Naive thymus-derived CD4-positive, alpha-beta T cell (primary cell): ENCODE data around the gene UBE2K. TPM values are rescaled to one million over a fixed set of nuclear protein-coding genes. Genes with fewer than 3 reads are reported as not detected.
A peak's percentile ranks its signal among the peaks of the same experiment; 100 is the strongest.
"Not testable (repeated sequence)": the region's sequence is repeated elsewhere in the genome, so short reads cannot be mapped to it uniquely, and the experiment has no call there.

Experiments used
- ATAC-seq: fragments of 150-1000 bp; cut with Tn5 transposase; 2 replicates; pipeline ENCODE4 v1.10.0; 2021; ENCODE audit warnings: mild to moderate bottlenecking, moderate library complexity
- CTCF ChIA-PET: fragments of 350-600 bp; sonication (Branson Sonifier 250); formaldehyde crosslinking; loops from one replicate; lab custom pipeline; 2021; ENCODE audit warnings: antibody characterized with exemption; lab: Charles Lee
- POLR2A ChIA-PET: fragments of 350-600 bp; sonication (Branson Sonifier 250); formaldehyde crosslinking; loops from one replicate; lab custom pipeline; 2021; ENCODE audit warnings: antibody characterized with exemption, inconsistent platforms; lab: Charles Lee
- DNase-seq, 9 donors: peaks; one replicate each; pipeline versions ENCODE4 v3.0.0 to v3.0.0-alpha.2; 2020 to 2022; ENCODE audit warnings: mixed read lengths in 1 of 9
- H3K27ac ChIP-seq: one replicate; pipeline ENCODE4 v1.7.0; 2013; ENCODE audit warnings: mild to moderate bottlenecking, low read depth, low read length, moderate library complexity
- H3K27me3 ChIP-seq, 2 donors: one replicate each; pipeline ENCODE4 v1.7.0; 2013; ENCODE audit warnings: low read length in 2 of 2, mild to moderate bottlenecking in 2 of 2, moderate library complexity in 2 of 2; ENCODE audit not compliant: control insufficient read depth in 2 of 2, insufficient read depth in 2 of 2
- H3K36me3 ChIP-seq, 3 experiments: 1 replicate in 2 of 3; 2 replicates in 1 of 3; pipeline ENCODE4 v1.7.0; 2013; ENCODE audit warnings: low read length in 3 of 3, mild to moderate bottlenecking in 3 of 3, moderate library complexity in 1 of 3; ENCODE audit not compliant: insufficient read depth in 3 of 3, control insufficient read depth in 2 of 3
- H3K4me1 ChIP-seq, 2 donors: one replicate each; pipeline ENCODE4 v1.7.0; 2013; ENCODE audit warnings: low read length in 2 of 2, mild to moderate bottlenecking in 2 of 2, moderate library complexity in 1 of 2; ENCODE audit not compliant: control insufficient read depth in 2 of 2, insufficient read depth in 2 of 2
- H3K4me3 ChIP-seq: 2 replicates; pipeline ENCODE4 v1.7.0; 2013; ENCODE audit warnings: mild to moderate bottlenecking, low read length
- H3K9me3 ChIP-seq, 3 experiments: 1 replicate in 2 of 3; 2 replicates in 1 of 3; pipeline ENCODE4 v1.7.0; 2013; ENCODE audit warnings: low read length in 3 of 3; ENCODE audit not compliant: control insufficient read depth in 2 of 3
- H3K27ac Mint-ChIP-seq, 9 donors: one replicate each; pipeline ENCODE4 v1.8.0; 2020 to 2022; ENCODE audit warnings: mixed read lengths in 9 of 9, mild to moderate bottlenecking in 8 of 9, moderate library complexity in 5 of 9, inconsistent platforms in 2 of 9
- H3K27me3 Mint-ChIP-seq, 5 donors: one replicate each; pipeline ENCODE4 v1.8.0; 2021 to 2022; ENCODE audit warnings: mixed read lengths in 5 of 5, mild to moderate bottlenecking in 1 of 5
- H3K36me3 Mint-ChIP-seq, 5 donors: one replicate each; pipeline ENCODE4 v1.8.0; 2020 to 2022; ENCODE audit warnings: mixed read lengths in 5 of 5, mild to moderate bottlenecking in 3 of 5, inconsistent platforms in 1 of 5
- H3K4me1 Mint-ChIP-seq, 7 donors: one replicate each; pipeline ENCODE4 v1.8.0; 2020 to 2022; ENCODE audit warnings: mixed read lengths in 7 of 7, mild to moderate bottlenecking in 3 of 7, inconsistent platforms in 1 of 7
- H3K4me3 Mint-ChIP-seq, 10 donors: one replicate each; pipeline ENCODE4 v1.8.0; 2020 to 2022; ENCODE audit warnings: mild to moderate bottlenecking in 10 of 10, mixed read lengths in 10 of 10, moderate library complexity in 6 of 10, inconsistent platforms in 2 of 10
- H3K9me3 Mint-ChIP-seq, 11 donors: one replicate each; pipeline ENCODE4 v1.8.0; 2020 to 2022; ENCODE audit warnings: mixed read lengths in 11 of 11, mild to moderate bottlenecking in 4 of 11, inconsistent platforms in 1 of 11, moderate library complexity in 1 of 11
- intact Hi-C, 2 donors: fragments of 100-400 bp; cut with micrococcal nuclease; formaldehyde crosslinking; loops; one replicate each; pipeline ENCODE4 v1.15.1; 2023
- polyA plus RNA-seq, 2 donors: library from polyadenylated mRNA; unstranded; fragments of 300-500 nt; fragmentation: Illumina TruSeq; gene quantifications; one replicate each; pipeline ENCODE4 v1.2.3, GENCODE V29; 2021
- total RNA-seq, 6 experiments: library from RNA in 5 of 6; stranded (reverse) in 5 of 6; gene quantifications; 1 replicate in 5 of 6; 2 replicates in 1 of 6; pipeline ENCODE4 v1.2.3 and lab custom pipeline; 2021 to 2026

The UBE2K gene
- total and polyA plus RNA-seq, 7 experiments from 2014 or later, result 31.1 to 85.0 (median 44.2) TPM

DNA sequence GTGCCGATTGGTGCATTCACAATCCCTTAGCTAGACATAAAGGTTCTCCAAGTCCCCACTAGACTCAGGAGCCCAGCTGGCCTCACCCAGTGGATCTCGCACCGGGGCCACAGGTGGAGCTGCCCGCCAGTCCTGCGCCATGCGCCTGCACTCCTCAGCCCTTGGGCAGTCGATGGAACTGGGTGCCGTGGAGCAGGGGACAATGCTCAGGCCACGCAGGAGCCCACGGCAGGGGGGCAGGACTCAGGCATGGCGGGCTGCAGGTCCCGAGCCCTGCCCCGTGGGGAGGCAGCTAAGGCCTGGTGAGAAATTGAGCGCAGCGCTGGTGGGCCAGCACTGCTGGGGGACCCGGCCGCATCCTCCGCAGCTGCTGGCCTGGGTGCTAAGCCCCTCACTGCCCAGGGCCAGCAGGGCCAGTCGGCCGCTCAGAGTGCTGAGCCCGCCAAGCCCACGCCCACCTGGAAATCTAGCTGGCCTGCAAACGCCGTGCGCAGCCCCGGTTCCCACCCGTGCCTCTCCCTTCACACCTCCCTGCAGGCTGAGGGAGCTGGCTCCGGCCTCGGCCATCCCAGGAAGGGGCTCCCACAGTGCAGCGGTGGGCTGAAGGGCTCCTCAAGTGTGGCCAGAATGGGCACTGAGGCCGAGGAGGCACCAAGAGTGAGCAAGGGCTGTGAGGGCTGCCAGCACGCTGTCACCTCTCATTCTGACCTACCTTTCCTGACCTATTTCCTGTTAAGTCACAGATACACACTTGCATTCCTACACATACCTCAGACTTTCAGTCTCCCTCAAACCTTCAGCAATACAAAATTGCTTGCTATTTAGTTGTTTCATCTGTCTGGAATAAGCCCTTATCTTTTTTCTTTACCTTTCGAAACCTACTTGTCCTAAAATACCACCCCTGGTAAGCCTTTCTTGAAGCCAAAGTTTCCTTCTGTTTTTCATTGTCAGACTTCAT lies 20.7 kb downstream of the UBE2K start:
- peaks cover 9 to 14% of the 10 kb centered on the region in 2 donors for H3K4me1 ChIP-seq
- H3K4me3 ChIP-seq, result no peak overlapping the region
- no peaks in the 10 kb centered on the region for H3K9me3 ChIP-seq
- ChIA-PET POLR2A (no interaction called here), CTCF (interaction anchor here (0.5 kb wide), 1 partner anchor 44 kb away, joined by 3 read pairs; no protein-coding TSS in a partner anchor)
- peak overlapping the region in 9 of 10 donors; percentile 14 to 67 (median 48) for H3K4me3 Mint-ChIP-seq
- no peaks in the 10 kb centered on the region for H3K36me3 ChIP-seq
- ATAC-seq (peak; percentile 69), DNase-seq (peak in 1 of 9 donors; percentile 20)
- intact Hi-C loops, result no loop called here
- peak overlapping the region; percentile 13 to 86 (median 48) for H3K27ac Mint-ChIP-seq
- H3K36me3 Mint-ChIP-seq, result peaks cover 5 to 25% (median 13%) of the 10 kb centered on the region in 5 donors
- no peak overlapping the region for H3K27ac ChIP-seq
- no peaks in the 10 kb centered on the region for H3K27me3 Mint-ChIP-seq
- no peaks in the 10 kb centered on the region for H3K9me3 Mint-ChIP-seq
- H3K4me1 Mint-ChIP-seq, result peaks cover 40 to 69% (median 58%) of the 10 kb centered on the region in 7 donors
- no peaks in the 10 kb centered on the region for H3K27me3 ChIP-seq

DNA sequence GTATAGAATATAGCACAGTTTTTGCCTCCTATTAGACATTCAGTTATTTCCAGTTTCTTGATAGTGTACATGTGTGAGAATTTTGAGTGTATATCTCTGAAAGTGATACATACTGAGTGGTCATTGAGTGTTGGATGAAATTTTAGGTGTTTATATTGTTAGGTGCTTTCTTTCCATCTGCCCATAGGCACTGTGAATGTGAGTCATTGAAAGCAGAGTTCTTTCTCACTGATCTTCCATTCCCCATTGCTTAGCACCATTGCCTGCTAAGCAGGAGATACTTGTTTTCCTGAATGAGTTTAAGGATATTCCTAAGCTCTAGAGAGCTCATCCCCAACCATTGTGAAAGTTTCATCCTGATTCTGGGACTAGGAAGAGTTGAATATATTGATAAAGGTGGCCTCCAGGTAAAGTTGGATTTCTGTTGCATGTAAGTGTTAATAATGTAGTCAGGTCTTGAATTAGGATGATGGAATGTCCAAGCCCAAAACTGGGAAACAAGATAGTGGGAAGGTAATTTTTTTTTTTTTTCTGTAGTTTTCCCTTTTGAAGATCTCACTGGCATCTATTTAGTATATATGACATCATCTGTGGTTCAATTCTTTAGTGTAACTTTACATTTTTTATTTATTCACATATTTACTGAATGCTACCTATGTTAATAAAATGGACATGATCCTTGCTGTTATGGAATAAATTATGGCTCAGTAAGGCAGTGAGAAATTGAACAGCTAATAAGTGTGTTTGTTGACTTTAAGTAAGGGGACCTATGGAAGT lies 22.1 kb downstream of the UBE2K start:
- Mint-ChIP-seq H3K4me3 (peak overlapping the region in 4 of 10 donors; percentile 13 to 67 (median 40)), H3K4me1 (peaks cover 40 to 67% (median 57%) of the 10 kb centered on the region in 7 donors), H3K9me3 (no peaks in the 10 kb centered on the region), H3K27ac (peak overlapping the region; percentile 0 to 77 (median 29)), H3K27me3 (no peaks in the 10 kb centered on the region), H3K36me3 (peaks cover 5 to 22% (median 13%) of the 10 kb centered on the region in 5 donors)
- Histone ChIP-seq H3K4me1 (peaks cover 9% of the 10 kb centered on the region in 2 donors), H3K27me3 (no peaks in the 10 kb centered on the region), H3K9me3 (no peaks in the 10 kb centered on the region), H3K4me3 (no peak overlapping the region), H3K27ac (no peak overlapping the region), H3K36me3 (no peaks in the 10 kb centered on the region)
- POLR2A ChIA-PET, result no interaction called here
- ATAC-seq (no peak), DNase-seq (no peak)
- intact Hi-C loops, result loop anchor here in 1 of 2 donors (1.0 kb wide), 1 partner anchor 10 kb away; no protein-coding TSS in a partner anchor
- CTCF ChIA-PET, result interaction anchor here (0.7 kb wide), 1 partner anchor 374 kb away, joined by 6 read pairs; no protein-coding TSS in a partner anchor

DNA sequence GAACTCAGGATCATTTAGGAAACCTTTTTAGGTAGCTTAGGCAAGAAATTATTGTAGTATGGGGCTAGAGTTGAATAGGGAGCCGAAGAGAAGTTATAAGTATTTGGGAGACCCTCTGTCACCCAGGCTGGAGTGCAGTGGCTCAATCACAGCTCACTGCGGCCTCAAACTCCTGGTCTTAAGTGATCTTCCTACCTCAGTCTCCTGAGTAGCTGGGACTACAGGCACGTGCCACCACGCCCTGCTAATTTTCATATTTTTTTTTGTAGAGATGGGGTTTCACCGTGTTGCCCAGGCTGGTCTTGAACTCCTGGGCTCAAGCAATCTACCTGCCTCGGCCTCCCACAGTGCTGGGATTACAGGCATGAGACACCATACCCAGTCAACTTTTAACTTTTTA lies 23.3 kb downstream of the UBE2K start:
- ATAC-seq, H3K4me3 Mint-ChIP-seq, POLR2A ChIA-PET, H3K9me3 ChIP-seq, H3K27me3 Mint-ChIP-seq, H3K9me3 Mint-ChIP-seq, H3K27ac ChIP-seq, intact Hi-C loops, H3K27me3 ChIP-seq, DNase-seq, H3K4me3 ChIP-seq, CTCF ChIA-PET, H3K36me3 ChIP-seq: not testable (repeated sequence)
- peaks cover 5 to 17% (median 13%) of the 10 kb centered on the region in 5 donors for H3K36me3 Mint-ChIP-seq
- H3K27ac Mint-ChIP-seq, result peak overlapping the region in 4 of 9 donors; percentile 3 to 55 (median 10)
- peaks cover 11 to 14% of the 10 kb centered on the region in 2 donors for H3K4me1 ChIP-seq
- peaks cover 38 to 69% (median 52%) of the 10 kb centered on the region in 7 donors for H3K4me1 Mint-ChIP-seq

DNA sequence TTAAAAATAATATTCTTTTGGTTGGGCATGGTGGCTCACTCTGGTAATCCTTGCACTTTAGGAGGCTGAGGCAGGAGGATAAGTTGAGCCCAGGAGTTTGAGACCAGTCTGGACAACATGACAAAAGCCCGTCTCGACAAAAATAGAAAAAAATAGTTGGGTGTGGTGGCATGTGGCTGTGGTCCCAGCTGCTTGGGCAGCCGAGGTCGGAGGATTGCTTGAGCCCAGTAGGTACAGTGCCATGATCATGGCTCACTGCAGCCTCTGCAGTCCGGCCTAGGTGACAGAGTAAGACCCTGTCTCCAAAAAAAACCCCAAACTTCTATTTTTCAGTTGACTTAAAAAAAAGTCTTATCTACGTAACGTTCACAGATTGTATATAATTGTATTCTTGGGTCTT lies 23.9 kb downstream of the UBE2K start:
- peaks cover 43 to 69% (median 56%) of the 10 kb centered on the region in 7 donors for H3K4me1 Mint-ChIP-seq
- intact Hi-C loops, result no loop called here
- no peaks in the 10 kb centered on the region for H3K36me3 ChIP-seq
- H3K9me3 ChIP-seq, result no peaks in the 10 kb centered on the region
- H3K27me3 ChIP-seq, result no peaks in the 10 kb centered on the region
- ATAC-seq (no peak), DNase-seq (no peak)
- ChIA-PET POLR2A (no interaction called here), CTCF (no interaction called here)
- no peak overlapping the region for H3K4me3 Mint-ChIP-seq
- H3K27ac Mint-ChIP-seq, result peak overlapping the region in 1 of 9 donors; percentile 49
- peaks cover 5 to 22% (median 18%) of the 10 kb centered on the region in 5 donors for H3K36me3 Mint-ChIP-seq
- H3K4me1 ChIP-seq, result peaks cover 11 to 14% of the 10 kb centered on the region in 2 donors
- H3K27me3 Mint-ChIP-seq, result no peaks in the 10 kb centered on the region
- no peak overlapping the region for H3K4me3 ChIP-seq
- no peaks in the 10 kb centered on the region for H3K9me3 Mint-ChIP-seq
- H3K27ac ChIP-seq, result no peak overlapping the region

DNA sequence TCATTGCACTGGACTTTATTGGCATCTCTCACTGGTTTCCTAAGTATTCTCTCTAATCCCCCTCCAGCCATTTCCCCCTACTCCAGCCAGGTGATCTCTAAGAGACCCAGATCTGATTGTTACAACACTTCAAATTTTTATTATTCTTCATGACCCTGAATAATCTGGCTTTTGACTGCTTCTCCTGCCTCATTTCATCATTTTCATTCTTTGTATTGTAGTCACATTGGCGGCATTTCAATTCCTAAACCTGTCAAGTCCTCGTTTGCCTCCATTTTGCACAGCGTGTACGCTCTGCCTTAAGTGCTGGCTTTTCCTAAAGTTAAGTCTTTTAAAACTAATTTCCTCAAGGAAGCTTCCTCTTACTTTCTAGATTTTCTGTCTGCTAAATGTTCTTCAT lies 31.6 kb downstream of the UBE2K start:
- DNase-seq (no peak), ATAC-seq (no peak)
- ChIA-PET CTCF (interaction anchor here (1.5 kb wide), 1 partner anchor 31 kb away, joined by 4 read pairs; the partner anchor contains the start of gene UBE2K), POLR2A (interaction anchor here (0.6 kb wide), 1 partner anchor 22 kb away, joined by 3 read pairs; no protein-coding TSS in a partner anchor)
- Histone ChIP-seq H3K36me3 (peaks cover 0 to 2% (median under 1%) of the 10 kb centered on the region in 3 experiments), H3K27me3 (no peaks in the 10 kb centered on the region), H3K9me3 (no peaks in the 10 kb centered on the region), H3K4me1 (peaks cover 5 to 8% of the 10 kb centered on the region in 2 donors), H3K4me3 (no peak overlapping the region), H3K27ac (no peak overlapping the region)
- intact Hi-C loops, result no loop called here
- Mint-ChIP-seq H3K36me3 (peaks cover 0 to 23% (median 9%) of the 10 kb centered on the region in 5 donors), H3K27ac (peak overlapping the region in 7 of 9 donors; percentile 1 to 52 (median 23)), H3K27me3 (no peaks in the 10 kb centered on the region), H3K9me3 (no peaks in the 10 kb centered on the region), H3K4me3 (peak overlapping the region in 2 of 10 donors; percentile 1), H3K4me1 (peaks cover 23 to 58% (median 39%) of the 10 kb centered on the region in 7 donors)

DNA sequence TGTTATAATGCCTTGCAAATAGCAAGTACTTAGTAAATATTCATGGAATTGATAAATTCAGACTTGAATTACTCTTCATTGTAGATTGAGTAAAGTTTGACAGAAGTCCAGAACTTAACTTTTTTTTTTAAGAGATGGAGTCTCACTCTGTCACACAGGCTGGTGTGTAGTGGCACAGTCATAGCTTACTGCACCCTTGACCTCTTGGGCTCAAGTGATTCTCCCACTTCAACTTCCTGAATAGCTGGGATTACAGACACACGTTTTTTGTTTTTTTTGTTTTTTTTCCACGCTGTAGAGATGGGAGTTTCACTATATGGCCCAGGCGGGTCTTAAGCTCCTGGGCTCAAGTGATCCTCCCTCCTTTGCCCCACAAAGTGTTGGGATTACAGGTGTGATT lies 32.1 kb downstream of the UBE2K start:
- Mint-ChIP-seq H3K9me3 (no peaks in the 10 kb centered on the region), H3K4me1 (peaks cover 23 to 58% (median 35%) of the 10 kb centered on the region in 7 donors), H3K4me3 (no peak overlapping the region), H3K27ac (no peak overlapping the region), H3K27me3 (no peaks in the 10 kb centered on the region), H3K36me3 (peaks cover 0 to 26% (median 9%) of the 10 kb centered on the region in 5 donors)
- Histone ChIP-seq H3K27ac (no peak overlapping the region), H3K36me3 (peaks cover 0 to 4% (median 3%) of the 10 kb centered on the region in 3 experiments), H3K4me3 (no peak overlapping the region), H3K9me3 (no peaks in the 10 kb centered on the region), H3K4me1 (peaks cover 4 to 8% of the 10 kb centered on the region in 2 donors), H3K27me3 (no peaks in the 10 kb centered on the region)
- ChIA-PET POLR2A (no interaction called here), CTCF (interaction anchor here (0.6 to 1.5 kb wide), 2 partner anchors 32 to 64 kb away, joined by 3 to 4 read pairs; partner anchors contain the start of gene UBE2K)
- DNase-seq, result no peak
- intact Hi-C loops, result loop anchor here in 1 of 2 donors (5.0 kb wide), 1 partner anchor 33 kb away; the partner anchor contains the start of gene UBE2K
- no peak for ATAC-seq
